GM21515 (cell line): ENCODE results near the gene TOX2.

Experiments used
- ATAC-seq: cut with Tn5 transposase; IDR thresholded peaks from one replicate; pipeline ENCODE4 v1.9.1; 2021; ENCODE audit not compliant: unreplicated experiment

The TOX2 gene

GRCh38 chr20:44117296-44118184, 202.9 kb downstream of the TOX2 start:
- ATAC-seq, result no peak

GRCh38 chr20:44118185-44119033, 203.8 kb downstream of the TOX2 start:
- ATAC-seq, result no peak
